ENCODE measurements around the gene ELAPOR2.

The ELAPOR2 gene

GRCh38 chr7:87038993-87039690, 20.3 kb downstream of the ELAPOR2 start:
- DNase-seq (ENCODE audit: low read depth) = no peak
- H3K4me3 ChIP-seq (ENCODE audit: low read depth, low read length) = no peak overlapping the region
- TF ChIP-seq CTCF (IDR thresholded peaks at IDR 0.05; ENCODE audit: insufficient read depth, low read depth, low read length, missing control alignments) = no peak

DNA sequence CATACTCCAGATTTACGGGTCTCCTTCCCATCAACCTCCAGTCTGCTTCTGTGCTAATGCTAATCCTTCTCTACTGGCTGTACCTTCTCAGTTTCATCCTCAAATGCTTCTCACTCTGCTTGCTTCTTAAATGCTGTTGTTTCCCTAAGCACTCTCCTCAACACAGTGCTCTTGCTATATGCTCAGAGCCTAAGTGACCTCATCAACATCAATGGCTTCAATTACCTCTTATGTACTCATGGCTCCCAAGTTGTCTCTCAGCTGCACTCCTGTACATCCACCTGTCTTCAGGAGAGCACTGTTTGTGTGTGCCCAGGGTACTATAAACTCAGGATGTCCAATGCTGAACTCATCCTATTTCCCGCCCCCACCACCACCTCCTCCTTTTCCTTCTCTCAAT, 22.5 kb downstream of the ELAPOR2 start:
- H3K4me3 ChIP-seq (ENCODE audit: low read depth, low read length) = no peak overlapping the region
- no peak for TF ChIP-seq CTCF (IDR thresholded peaks at IDR 0.05; ENCODE audit: insufficient read depth, low read depth, low read length, missing control alignments)
- DNase-seq (ENCODE audit: low read depth) = no peak

- no peak for TF ChIP-seq CTCF (IDR thresholded peaks at IDR 0.05; ENCODE audit: insufficient read depth, low read depth, low read length, missing control alignments)
- H3K4me3 ChIP-seq (ENCODE audit: low read depth, low read length) = no peak overlapping the region
- peak; percentile 23 for DNase-seq (ENCODE audit: low read depth)
Observed at GRCh38 chr7:87032604-87033339, 26.7 kb downstream of the ELAPOR2 start.

GRCh38 chr7:87029078-87029477, 30.4 kb downstream of the ELAPOR2 start:
- H3K4me3 ChIP-seq (ENCODE audit: low read depth, low read length) = no peak overlapping the region
- no peak for TF ChIP-seq CTCF (IDR thresholded peaks at IDR 0.05; ENCODE audit: insufficient read depth, low read depth, low read length, missing control alignments)
- DNase-seq (ENCODE audit: low read depth) = no peak

DNA sequence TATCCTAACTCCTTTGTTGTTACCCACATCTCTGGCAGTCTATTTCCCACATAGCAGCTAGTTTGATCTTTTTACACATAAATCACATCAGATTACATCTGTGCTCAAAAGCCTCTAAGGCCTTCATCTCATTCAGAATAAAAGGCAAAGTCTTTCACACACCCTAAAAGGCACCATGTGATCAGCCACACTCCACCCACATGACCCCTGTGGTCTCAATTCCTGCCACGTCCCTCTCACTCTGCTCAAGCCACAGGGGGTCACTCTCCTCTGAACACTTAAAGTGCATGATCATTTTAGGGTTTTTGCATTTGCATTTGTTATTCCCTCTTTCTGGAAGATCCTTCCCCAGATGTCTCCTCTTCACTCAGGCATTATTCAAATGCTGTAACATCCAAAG, 30.8 kb downstream of the ELAPOR2 start:
- H3K4me3 ChIP-seq (ENCODE audit: low read depth, low read length) = no peak overlapping the region
- no peak for TF ChIP-seq CTCF (IDR thresholded peaks at IDR 0.05; ENCODE audit: insufficient read depth, low read depth, low read length, missing control alignments)
- DNase-seq (ENCODE audit: low read depth) = no peak

DNA sequence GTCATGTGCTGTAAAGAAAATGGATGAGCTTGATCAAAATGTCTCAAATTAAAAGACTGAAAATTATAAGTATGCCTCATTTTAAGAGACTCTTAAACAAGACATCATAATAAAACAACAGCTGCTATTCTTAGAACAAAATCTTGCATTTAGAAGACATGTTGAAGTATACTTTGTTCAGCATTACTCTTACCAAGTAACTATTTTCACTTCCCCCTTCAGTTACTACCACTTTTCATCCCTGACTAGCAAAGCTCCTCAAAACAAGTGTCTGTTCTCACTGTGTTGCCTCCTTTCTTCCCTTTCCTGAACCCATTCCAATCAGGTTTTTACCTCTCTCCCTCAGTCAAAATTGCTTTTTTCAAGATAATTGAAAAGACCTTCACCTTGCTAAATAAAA, 31.6 kb downstream of the ELAPOR2 start:
- no peak for TF ChIP-seq CTCF (IDR thresholded peaks at IDR 0.05; ENCODE audit: insufficient read depth, low read depth, low read length, missing control alignments)
- no peak overlapping the region for H3K4me3 ChIP-seq (ENCODE audit: low read depth, low read length)
- peak; percentile 45 for DNase-seq (ENCODE audit: low read depth)
